Activated naive CD4-positive, alpha-beta T cell treated with anti-CD3 and anti-CD28 coated beads, Interleukin-2, amount 50 U/mL, for 24 hours (primary cell): ENCODE measurements around the gene PRPSAP1.

Source experiments
- H3K27ac Mint-ChIP-seq: one replicate; pipeline ENCODE4 v1.8.0; 2021; ENCODE audit warnings: mild to moderate bottlenecking, mixed read lengths
- H3K27me3 Mint-ChIP-seq: one replicate; pipeline ENCODE4 v1.8.0; 2021; ENCODE audit warnings: mixed read lengths
- H3K36me3 Mint-ChIP-seq: one replicate; pipeline ENCODE4 v1.8.0; 2021; ENCODE audit warnings: mixed read lengths
- H3K4me1 Mint-ChIP-seq: one replicate; pipeline ENCODE4 v1.8.0; 2021; ENCODE audit warnings: mixed read lengths
- H3K4me3 Mint-ChIP-seq: one replicate; pipeline ENCODE4 v1.8.0; 2021; ENCODE audit warnings: mild to moderate bottlenecking, mixed read lengths
- H3K9me3 Mint-ChIP-seq: one replicate; pipeline ENCODE4 v1.8.0; 2021; ENCODE audit warnings: mixed read lengths

The PRPSAP1 gene, protein sequence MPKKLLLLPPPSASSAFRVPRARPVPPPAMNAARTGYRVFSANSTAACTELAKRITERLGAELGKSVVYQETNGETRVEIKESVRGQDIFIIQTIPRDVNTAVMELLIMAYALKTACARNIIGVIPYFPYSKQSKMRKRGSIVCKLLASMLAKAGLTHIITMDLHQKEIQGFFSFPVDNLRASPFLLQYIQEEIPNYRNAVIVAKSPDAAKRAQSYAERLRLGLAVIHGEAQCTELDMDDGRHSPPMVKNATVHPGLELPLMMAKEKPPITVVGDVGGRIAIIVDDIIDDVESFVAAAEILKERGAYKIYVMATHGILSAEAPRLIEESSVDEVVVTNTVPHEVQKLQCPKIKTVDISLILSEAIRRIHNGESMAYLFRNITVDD

GRCh38 chr17:76353599-76354316, at the start of gene PRPSAP1:
PRPSAP1 (minus strand) TSS chr17:76353916; CDS start chr17:76353703, 213 bp downstream.
- Mint-ChIP-seq H3K27me3 (no peaks in the 10 kb centered on the region), H3K9me3 (no peaks in the 10 kb centered on the region), H3K27ac (peak within 1 kb of the TSS; percentile 98), H3K4me1 (peaks cover 13% of the 10 kb centered on the region), H3K4me3 (peak within 1 kb of the TSS; percentile 91), H3K36me3 (no peaks in the 10 kb centered on the region)

- no peak overlapping the region for H3K4me3 Mint-ChIP-seq
- H3K36me3 Mint-ChIP-seq: peaks cover 6% of the 10 kb centered on the region
- no peaks in the 10 kb centered on the region for H3K9me3 Mint-ChIP-seq
- H3K27ac Mint-ChIP-seq: no peak overlapping the region
- H3K27me3 Mint-ChIP-seq: no peaks in the 10 kb centered on the region
- H3K4me1 Mint-ChIP-seq: peaks cover 5% of the 10 kb centered on the region
Observed at GRCh38 chr17:76402711-76403110, 49.0 kb upstream of the PRPSAP1 start.

DNA sequence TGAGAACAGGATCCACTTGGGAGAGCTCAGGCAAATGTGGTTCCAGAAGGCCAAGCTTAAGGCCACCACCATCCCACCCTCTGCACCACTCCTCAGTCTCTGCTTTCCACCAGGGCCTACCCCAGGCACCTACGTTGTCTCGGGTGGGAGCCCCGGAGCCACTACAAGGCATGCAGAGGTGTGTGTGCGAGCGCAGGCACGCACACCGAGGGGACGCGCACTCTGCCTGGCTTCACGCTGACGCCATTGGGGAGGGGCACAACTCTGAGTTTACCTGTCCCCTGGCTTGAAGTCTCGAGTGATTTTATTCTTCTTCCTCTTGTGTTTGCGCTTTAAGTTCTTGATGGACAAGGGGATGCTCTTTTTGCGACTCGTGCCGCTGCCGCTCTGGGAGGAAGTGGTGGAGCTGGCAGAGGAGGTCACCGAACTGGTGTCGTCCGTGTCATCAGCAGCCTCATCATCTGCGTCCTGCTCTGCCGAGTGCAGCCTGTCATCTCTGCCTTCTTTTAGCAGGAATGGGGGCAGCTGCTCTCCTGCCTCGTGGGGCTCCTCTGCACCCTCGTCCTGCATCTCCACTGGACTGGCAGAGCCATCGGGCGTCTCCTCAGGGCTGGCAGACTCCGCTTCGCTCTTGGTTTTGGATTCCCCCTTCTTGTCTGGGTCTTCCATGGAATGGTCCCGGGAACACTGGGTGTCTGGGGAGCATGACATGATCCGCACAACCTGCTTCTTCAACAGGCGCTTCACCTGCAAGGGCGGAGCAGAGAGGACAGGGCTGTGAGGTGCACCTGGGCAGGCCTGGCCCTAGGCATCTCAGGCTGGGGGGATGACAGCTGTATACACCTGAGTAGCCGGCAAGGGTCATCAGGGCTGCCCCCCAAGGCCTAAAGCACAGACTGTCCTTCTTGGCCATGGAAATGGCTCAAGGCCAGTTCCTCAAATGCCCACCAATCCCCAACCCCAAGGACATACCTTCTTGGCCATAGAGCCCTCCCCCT, 45.8 kb upstream of the PRPSAP1 start:
- Mint-ChIP-seq H3K27me3 (no peaks in the 10 kb centered on the region), H3K36me3 (peaks cover 6% of the 10 kb centered on the region), H3K4me1 (no peaks in the 10 kb centered on the region), H3K9me3 (no peaks in the 10 kb centered on the region), H3K27ac (no peak overlapping the region), H3K4me3 (no peak overlapping the region)

GRCh38 chr17:76398523-76399174, 44.9 kb upstream of the PRPSAP1 start:
- Mint-ChIP-seq H3K36me3 (peaks cover 5% of the 10 kb centered on the region), H3K9me3 (no peaks in the 10 kb centered on the region), H3K27ac (no peak overlapping the region), H3K4me1 (no peaks in the 10 kb centered on the region), H3K4me3 (no peak overlapping the region), H3K27me3 (no peaks in the 10 kb centered on the region)

- no peak overlapping the region for H3K4me3 Mint-ChIP-seq
- no peaks in the 10 kb centered on the region for H3K4me1 Mint-ChIP-seq
- no peak overlapping the region for H3K27ac Mint-ChIP-seq
Observed at GRCh38 chr17:76397687-76398522, 44.2 kb upstream of the PRPSAP1 start.

GRCh38 chr17:76397184-76397583, 43.5 kb upstream of the PRPSAP1 start:
- no peak overlapping the region for H3K4me3 Mint-ChIP-seq
- H3K4me1 Mint-ChIP-seq: no peaks in the 10 kb centered on the region
- no peaks in the 10 kb centered on the region for H3K9me3 Mint-ChIP-seq
- H3K27me3 Mint-ChIP-seq: no peaks in the 10 kb centered on the region
- peaks cover 5% of the 10 kb centered on the region for H3K36me3 Mint-ChIP-seq
- H3K27ac Mint-ChIP-seq: no peak overlapping the region

More at GRCh38 chr17:76397687-76398522, 44.2 kb upstream of the PRPSAP1 start:
- no peaks in the 10 kb centered on the region for H3K27me3 Mint-ChIP-seq
- peaks cover 5% of the 10 kb centered on the region for H3K36me3 Mint-ChIP-seq
- H3K9me3 Mint-ChIP-seq: no peaks in the 10 kb centered on the region

DNA sequence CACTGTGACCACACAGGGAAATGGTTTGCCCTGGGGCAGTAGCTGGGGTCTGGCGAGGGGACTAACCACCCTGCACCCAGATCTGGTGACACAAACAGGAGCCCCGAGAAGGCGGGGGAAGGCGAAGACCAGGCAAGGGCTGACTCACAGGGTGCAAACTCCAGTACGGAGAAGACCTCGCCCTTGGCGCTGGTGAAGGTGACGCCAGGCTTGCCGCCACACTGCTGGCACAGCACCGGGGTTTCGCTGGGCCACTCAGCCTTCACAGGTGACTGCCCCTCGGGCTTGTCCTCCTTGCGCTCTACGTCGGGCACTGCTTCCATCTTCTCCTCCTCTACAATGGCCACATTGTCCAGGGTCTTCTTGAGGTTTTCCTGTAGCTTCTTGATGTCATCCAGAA, 42.3 kb upstream of the PRPSAP1 start:
- H3K9me3 Mint-ChIP-seq: no peaks in the 10 kb centered on the region
- no peak overlapping the region for H3K4me3 Mint-ChIP-seq
- H3K36me3 Mint-ChIP-seq: peaks cover 5% of the 10 kb centered on the region
- no peaks in the 10 kb centered on the region for H3K4me1 Mint-ChIP-seq
- no peaks in the 10 kb centered on the region for H3K27me3 Mint-ChIP-seq
- no peak overlapping the region for H3K27ac Mint-ChIP-seq

- no peaks in the 10 kb centered on the region for H3K4me1 Mint-ChIP-seq
- H3K4me3 Mint-ChIP-seq: no peak overlapping the region
- no peaks in the 10 kb centered on the region for H3K27me3 Mint-ChIP-seq
- H3K9me3 Mint-ChIP-seq: no peaks in the 10 kb centered on the region
- no peak overlapping the region for H3K27ac Mint-ChIP-seq
- peaks cover 3% of the 10 kb centered on the region for H3K36me3 Mint-ChIP-seq
Observed at GRCh38 chr17:76394166-76394565, 40.5 kb upstream of the PRPSAP1 start.

GRCh38 chr17:76391200-76391715, 37.5 kb upstream of the PRPSAP1 start:
- H3K36me3 Mint-ChIP-seq: peaks cover 3% of the 10 kb centered on the region
- no peak overlapping the region for H3K27ac Mint-ChIP-seq
- no peak overlapping the region for H3K4me3 Mint-ChIP-seq
- no peaks in the 10 kb centered on the region for H3K27me3 Mint-ChIP-seq
- H3K4me1 Mint-ChIP-seq: peaks cover 4% of the 10 kb centered on the region
- H3K9me3 Mint-ChIP-seq: no peaks in the 10 kb centered on the region

DNA sequence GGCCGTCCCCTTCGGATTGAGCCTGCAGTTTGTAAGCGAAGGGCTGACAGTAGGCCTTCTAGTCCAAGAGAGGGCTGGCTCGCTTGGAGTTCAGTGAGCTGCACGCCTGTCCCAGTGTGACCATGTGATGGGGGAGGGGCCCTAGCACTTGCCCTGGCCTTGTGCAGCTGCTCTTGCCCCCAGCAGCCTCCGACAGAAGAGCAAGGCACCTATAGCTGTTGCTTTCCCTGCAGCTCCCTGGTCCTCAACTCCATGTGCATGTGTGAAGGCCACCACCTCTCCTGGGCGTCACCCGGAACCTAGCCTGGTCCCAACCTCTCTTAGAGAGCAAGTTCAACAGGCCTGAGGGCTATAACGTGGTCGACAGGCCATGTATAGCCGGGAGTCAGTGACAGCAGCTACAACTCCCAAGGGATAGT, 36.3 kb upstream of the PRPSAP1 start:
- Mint-ChIP-seq H3K27me3 (no peaks in the 10 kb centered on the region), H3K27ac (no peak overlapping the region), H3K4me3 (no peak overlapping the region)

DNA sequence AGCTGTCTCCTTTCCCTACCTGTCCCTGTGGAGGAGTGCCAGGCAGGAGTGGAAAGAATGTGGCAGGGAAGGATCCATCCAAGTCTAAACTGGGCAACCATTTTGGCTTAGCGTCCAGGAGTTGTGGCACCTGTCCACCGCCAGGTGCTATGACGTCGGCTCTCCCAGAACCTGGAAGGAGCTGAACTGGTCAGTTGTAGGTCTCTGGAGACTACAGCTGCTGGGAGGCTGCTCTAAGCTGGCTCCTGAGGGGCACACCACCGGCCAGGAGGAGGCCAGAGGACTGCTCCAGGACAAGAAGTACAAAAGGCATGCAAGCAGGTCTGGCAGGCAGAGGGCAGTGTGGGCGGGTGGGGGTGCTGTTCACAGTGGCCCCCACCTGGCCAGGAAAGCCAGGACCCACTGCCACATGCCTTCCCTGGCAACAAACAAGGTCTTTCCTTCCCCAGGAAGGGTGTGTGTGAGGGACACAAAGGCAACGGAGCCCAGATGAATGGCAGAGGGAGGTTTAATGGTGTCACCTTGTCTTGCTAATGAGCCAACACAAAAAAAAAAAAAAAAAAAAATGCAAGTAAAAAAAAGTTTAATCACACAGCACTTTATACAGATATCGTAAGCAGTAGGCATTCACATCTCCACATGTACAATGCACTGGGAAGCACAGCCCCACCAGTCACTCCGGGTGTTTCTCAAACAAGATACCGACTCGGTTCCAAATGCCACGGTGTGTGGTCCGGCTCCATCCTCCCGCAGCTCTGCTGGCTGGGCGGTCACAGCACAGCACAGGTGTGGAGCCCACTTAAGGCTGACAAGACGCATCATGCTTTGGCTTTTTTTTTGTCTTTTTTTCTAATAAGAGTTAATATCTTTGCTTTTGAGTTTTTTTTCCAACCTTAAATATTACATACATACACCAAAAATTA, 35.5 kb upstream of the PRPSAP1 start:
- peaks cover 3% of the 10 kb centered on the region for H3K36me3 Mint-ChIP-seq

More for the DNA sequence above, 36.3 kb upstream of the PRPSAP1 start:
- H3K9me3 Mint-ChIP-seq: no peaks in the 10 kb centered on the region
- peaks cover 3% of the 10 kb centered on the region for H3K36me3 Mint-ChIP-seq
- peaks cover 8% of the 10 kb centered on the region for H3K4me1 Mint-ChIP-seq

GRCh38 chr17:76386966-76387765, 33.5 kb upstream of the PRPSAP1 start:
- H3K9me3 Mint-ChIP-seq: no peaks in the 10 kb centered on the region
- H3K27me3 Mint-ChIP-seq: no peaks in the 10 kb centered on the region
- peak overlapping the region; percentile 43 for H3K4me3 Mint-ChIP-seq
- H3K36me3 Mint-ChIP-seq: peaks cover 1% of the 10 kb centered on the region
- H3K4me1 Mint-ChIP-seq: peaks cover 14% of the 10 kb centered on the region
- no peak overlapping the region for H3K27ac Mint-ChIP-seq

More for the DNA sequence above, 35.5 kb upstream of the PRPSAP1 start:
- Mint-ChIP-seq H3K4me3 (no peak overlapping the region), H3K27me3 (no peaks in the 10 kb centered on the region), H3K4me1 (peaks cover 8% of the 10 kb centered on the region), H3K9me3 (no peaks in the 10 kb centered on the region), H3K27ac (no peak overlapping the region)
